GM18508 (cell line): ENCODE results near the gene FCHO2.

Experiments
- ATAC-seq: cut with Tn5 transposase; IDR thresholded peaks from one replicate; pipeline ENCODE4 v1.9.1; 2021; ENCODE audit warnings: moderate number of reproducible peaks; ENCODE audit not compliant: insufficient read depth, unreplicated experiment

The FCHO2 gene

GRCh38 chr5:73027361-73027760, 71.5 kb downstream of the FCHO2 start:
- ATAC-seq, result no peak

- no peak for ATAC-seq
Observed at GRCh38 chr5:73027816-73028215, 72.0 kb downstream of the FCHO2 start.

GRCh38 chr5:73028991-73029595, 73.3 kb downstream of the FCHO2 start:
- ATAC-seq, result no peak

GRCh38 chr5:73030531-73030930, 74.7 kb downstream of the FCHO2 start:
- no peak for ATAC-seq

- ATAC-seq, result no peak
Observed at GRCh38 chr5:73030995-73031394, 75.2 kb downstream of the FCHO2 start.

GRCh38 chr5:73031839-73032238, 76.0 kb downstream of the FCHO2 start:
- ATAC-seq, result no peak

GRCh38 chr5:73032635-73033034, 76.8 kb downstream of the FCHO2 start:
- ATAC-seq, result no peak

- ATAC-seq, result no peak
Observed at GRCh38 chr5:73037545-73037944, 81.7 kb downstream of the FCHO2 start.

- no peak for ATAC-seq
Observed at GRCh38 chr5:73039082-73039481, 83.2 kb downstream of the FCHO2 start.

- no peak for ATAC-seq
Observed at GRCh38 chr5:73042993-73043392, 87.2 kb downstream of the FCHO2 start.

GRCh38 chr5:73044546-73044945, 88.7 kb downstream of the FCHO2 start:
- no peak for ATAC-seq

GRCh38 chr5:73045623-73046022, 89.8 kb downstream of the FCHO2 start:
- ATAC-seq, result no peak

GRCh38 chr5:73061593-73061992, 105.8 kb downstream of the FCHO2 start:
- no peak for ATAC-seq

- ATAC-seq, result no peak
Observed at GRCh38 chr5:73066466-73066865, 110.6 kb downstream of the FCHO2 start.

GRCh38 chr5:73067213-73067612, 111.4 kb downstream of the FCHO2 start:
- no peak for ATAC-seq

- no peak for ATAC-seq
Observed at GRCh38 chr5:73081093-73081492, 125.3 kb downstream of the FCHO2 start.

GRCh38 chr5:73088026-73088425, 132.2 kb downstream of the FCHO2 start:
- no peak for ATAC-seq

- no peak for ATAC-seq
Observed at GRCh38 chr5:73093943-73094342, 138.1 kb downstream of the FCHO2 start.

GRCh38 chr5:73094415-73094814, 138.6 kb downstream of the FCHO2 start:
- ATAC-seq, result no peak

- ATAC-seq, result no peak
Observed at GRCh38 chr5:73095564-73096238, 139.9 kb downstream of the FCHO2 start.

- no peak for ATAC-seq
Observed at GRCh38 chr5:73096239-73096575, 140.4 kb downstream of the FCHO2 start.

- no peak for ATAC-seq
Observed at GRCh38 chr5:73097740-73098139, 141.9 kb downstream of the FCHO2 start.
